Measurements from ENCODE around the gene PSMB10.

The PSMB10 gene

GRCh38 chr16:67942510-67943255 lies 6.0 kb upstream of the PSMB10 start:
- no peak for TF ChIP-seq CTCF (IDR thresholded peaks at IDR 0.05)

GRCh38 chr16:67942200-67942509 lies 5.5 kb upstream of the PSMB10 start:
- TF ChIP-seq CTCF (IDR thresholded peaks at IDR 0.05): peak; percentile 83

GRCh38 chr16:67941469-67942199 lies 5.0 kb upstream of the PSMB10 start:
- TF ChIP-seq CTCF (IDR thresholded peaks at IDR 0.05): no peak

GRCh38 chr16:67940446-67941089 lies 3.9 kb upstream of the PSMB10 start:
- TF ChIP-seq CTCF (IDR thresholded peaks at IDR 0.05): no peak

- TF ChIP-seq CTCF (IDR thresholded peaks at IDR 0.05): no peak
These were observed 3.1 kb upstream of the PSMB10 start for GRCh38 chr16:67939507-67940445.

GRCh38 chr16:67936880-67937605 lies 393 bp upstream of the PSMB10 start:
- no peak for TF ChIP-seq CTCF (IDR thresholded peaks at IDR 0.05)

Data from LNCAP (cell line).